Hepatocyte (in vitro differentiated cells): Measurements from ENCODE around the gene NHEJ1. TPM values are rescaled to one million over a fixed set of nuclear protein-coding genes. Genes with fewer than 3 reads are reported as not detected.
A peak's percentile ranks its signal among the peaks of the same experiment; 100 is the strongest.

ENCODE experiments used
- DNase-seq: peaks from one replicate; pipeline ENCODE4 v3.0.0-alpha.2; 2016; ENCODE audit warnings: low spot score
- H2AFZ ChIP-seq: fragments of 200-600 bp; sonication (generic); 2 replicates; pipeline ENCODE4 v1.6.0; 2016; ENCODE audit warnings: antibody characterized with exemption, mild to moderate bottlenecking
- H3K27ac ChIP-seq: fragments of 200-600 bp; sonication (generic); 2 replicates; pipeline ENCODE4 v1.5.1; 2016; ENCODE audit warnings: mild to moderate bottlenecking
- H3K27me3 ChIP-seq: fragments of 200-600 bp; sonication (generic); 2 replicates; pipeline ENCODE4 v1.6.1; 2016
- H3K36me3 ChIP-seq: fragments of 200-600 bp; sonication (generic); replicated peaks from 2 replicates; pipeline ENCODE4 v1.5.1; 2016; ENCODE audit warnings: low read depth; ENCODE audit not compliant: insufficient read depth
- H3K4me1 ChIP-seq: fragments of 200-600 bp; sonication (generic); 2 replicates; pipeline ENCODE4 v1.5.1; 2016; ENCODE audit warnings: mild to moderate bottlenecking, moderate library complexity; ENCODE audit not compliant: insufficient read depth
- H3K4me2 ChIP-seq: fragments of 200-600 bp; sonication (generic); 2 replicates; pipeline ENCODE4 v1.6.0; 2016
- H3K4me3 ChIP-seq: fragments of 200-600 bp; sonication (generic); 2 replicates; pipeline ENCODE4 v1.5.1; 2016; ENCODE audit warnings: mild to moderate bottlenecking
- H3K79me2 ChIP-seq: fragments of 200-600 bp; sonication (generic); 2 replicates; pipeline ENCODE4 v1.6.0; 2017; ENCODE audit warnings: mild to moderate bottlenecking
- H3K9me2 ChIP-seq: fragments of 200-600 bp; sonication (generic); replicated peaks from 2 replicates; pipeline ENCODE4 v1.6.0; 2017; ENCODE audit warnings: mild to moderate bottlenecking; ENCODE audit not compliant: insufficient read depth
- H3K9me3 ChIP-seq: fragments of 200-600 bp; sonication (generic); 2 replicates; pipeline ENCODE4 v1.5.1; 2016; ENCODE audit warnings: low read depth, mild to moderate bottlenecking
- H4K20me1 ChIP-seq: fragments of 200-600 bp; sonication (generic); 2 replicates; pipeline ENCODE4 v1.6.0; 2016; ENCODE audit warnings: mild to moderate bottlenecking; ENCODE audit not compliant: insufficient read depth, poor library complexity, severe bottlenecking
- CTCF ChIP-seq: fragments of 200-600 bp; sonication (generic); IDR thresholded peaks from 2 replicates; pipeline ENCODE4 v1.5.1; 2016; ENCODE audit warnings: antibody characterized with exemption, mild to moderate bottlenecking; ENCODE audit not compliant: poor library complexity
- EZH2 ChIP-seq: fragments of 200-600 bp; sonication (generic); IDR thresholded peaks from 2 replicates; pipeline ENCODE4 v1.6.1; 2016; ENCODE audit warnings: antibody characterized with exemption, mild to moderate bottlenecking, borderline replicate concordance
- EZH2phosphoT487 ChIP-seq: fragments of 200-600 bp; sonication (generic); IDR thresholded peaks from one replicate; pipeline ENCODE4 v1.6.1; 2018; ENCODE audit warnings: antibody characterized with exemption, mild to moderate bottlenecking, low read depth, moderate library complexity; ENCODE audit not compliant: unreplicated experiment, severe bottlenecking
- WGBS: methylation state at CpG from one replicate; pipeline ENCODE4 v1.1.6; 2016; ENCODE audit warnings: low lambda C conversion rate; ENCODE audit errors: missing lambda C conversion rate; 5-methylcytosine and 5-hydroxymethylcytosine counted together
- polyA plus RNA-seq: library from polyadenylated mRNA; unstranded; fragments of >200 nt; fragmentation: Nextera tagmentation; extraction: Ambion mirVana; gene quantifications from 2 replicates; pipeline ENCODE4 v1.2.1, GENCODE V29; 2016
- total RNA-seq: library from RNA; depleted of rRNA; stranded (reverse); fragments of >200 nt; gene quantifications from 2 replicates; pipeline ENCODE4 v1.2.3, GENCODE V29; 2014

Gene NHEJ1
- total and polyA plus RNA-seq, 2 experiments from 2014 or later = 18.1 to 28.2 TPM

GRCh38 chr2:219179601-219180465 lies 19.2 kb upstream of the NHEJ1 start:
- peak overlapping the region; percentile 97 for H3K4me2 ChIP-seq
- no peaks in the 10 kb centered on the region for H3K9me3 ChIP-seq
- H3K79me2 ChIP-seq = peaks cover 34% of the 10 kb centered on the region
- H2AFZ ChIP-seq = no peak overlapping the region
- H3K36me3 ChIP-seq = no peaks in the 10 kb centered on the region
- TF ChIP-seq CTCF (no peak), EZH2phosphoT487 (no peak), EZH2 (no peak)
- peaks cover 14% of the 10 kb centered on the region for H3K4me1 ChIP-seq
- H4K20me1 ChIP-seq = peaks cover 10% of the 10 kb centered on the region
- no peak overlapping the region for H3K27ac ChIP-seq
- H3K27me3 ChIP-seq = no peaks in the 10 kb centered on the region
- no peaks in the 10 kb centered on the region for H3K9me2 ChIP-seq
- no peak for DNase-seq
- WGBS = 98% methylated on average over 9 of the region's 9 CpGs
- no peak overlapping the region for H3K4me3 ChIP-seq

- no peaks in the 10 kb centered on the region for H3K9me3 ChIP-seq
Measured at GRCh38 chr2:219178377-219179175, 18.0 kb upstream of the NHEJ1 start.

More at GRCh38 chr2:219178377-219179175, 18.0 kb upstream of the NHEJ1 start:
- DNase-seq = peak; percentile 73
- Histone ChIP-seq H3K9me2 (no peaks in the 10 kb centered on the region), H3K27me3 (no peaks in the 10 kb centered on the region), H3K4me2 (peak overlapping the region; percentile 97), H3K36me3 (no peaks in the 10 kb centered on the region), H3K4me3 (peak overlapping the region; percentile 86), H3K79me2 (peaks cover 43% of the 10 kb centered on the region), H4K20me1 (peaks cover 10% of the 10 kb centered on the region), H2AFZ (peak overlapping the region; percentile 52), H3K27ac (peak overlapping the region; percentile 98), H3K4me1 (peaks cover 14% of the 10 kb centered on the region)
- 8% methylated on average over 29 of the region's 45 CpGs for WGBS
- TF ChIP-seq EZH2 (no peak), CTCF (no peak), EZH2phosphoT487 (no peak)
